GM12878 (cell line): ENCODE data around the gene PLXNA2. TPM values are rescaled to one million over a fixed set of nuclear protein-coding genes. Genes with fewer than 3 reads are reported as not detected.

Experiments used
- ATAC-seq: fragments of 200-7000 bp; cut with Tn5 transposase; 3 replicates; pipeline ENCODE4 v1.9.1; 2020; ENCODE audit warnings: mild to moderate bottlenecking, moderate library complexity
- BruUV-seq: library from RNA; stranded (reverse); fragments of 400-500 nt; replicated peaks from 2 replicates; lab custom pipeline; 2021; lab: Mats Ljungman, UMichigan
- CTCF ChIA-PET: fragments of 300-600 bp; sonication (Branson Sonifier 250); formaldehyde crosslinking; extraction: SDS; loops from one replicate; lab custom pipeline; 2021; ENCODE audit warnings: inconsistent platforms; lab: Yijun Ruan, JAX
- POLR2A ChIA-PET: fragments of 350-600 bp; formaldehyde crosslinking; extraction: SDS; loops from one replicate; lab custom pipeline; 2021; ENCODE audit warnings: inconsistent platforms; lab: Charles Lee
- RAD21 ChIA-PET: fragments of 300-600 bp; sonication (Branson Sonifier 250); formaldehyde crosslinking; loops from one replicate; lab custom pipeline; 2023; ENCODE audit warnings: antibody characterized with exemption; ENCODE audit not compliant: unreplicated experiment; lab: Charles Lee
- SMC1A ChIA-PET: fragments of 300-600 bp; sonication (Branson Sonifier 250); formaldehyde crosslinking; loops from one replicate; lab custom pipeline; 2023; ENCODE audit not compliant: unreplicated experiment, uncharacterized antibody; lab: Charles Lee
- DNase-seq: peaks from one replicate; pipeline ENCODE4 v3.0.0-alpha.2; 2011; ENCODE audit warnings: low read depth, low spot score
- FAIRE-seq: peaks from 3 replicates; lab custom pipeline; 2011; peaks lifted over from hg19 to GRCh38; lab: Jason Lieb, UNC
- H2AFZ ChIP-seq: 2 replicates; pipeline ENCODE4 v1.6.0; 2011; ENCODE audit warnings: low read depth, low read length, control low read depth; ENCODE audit not compliant: control insufficient read depth
- H3K27ac ChIP-seq: 2 replicates; pipeline ENCODE4 v1.5.1; 2011; ENCODE audit warnings: control low read depth; ENCODE audit not compliant: control insufficient read depth, insufficient read depth
- H3K27me3 ChIP-seq, 2 experiments: replicated peaks in 1 of 2; 2 replicates each; pipeline versions ENCODE4 v1.6.0 to v1.6.1; 2011; ENCODE audit warnings: low read length in 1 of 2; ENCODE audit not compliant: control insufficient read depth in 2 of 2, insufficient read depth in 2 of 2
- H3K36me3 ChIP-seq, 2 experiments: 2 replicates each; pipeline ENCODE4 v1.5.1; 2011; ENCODE audit warnings: low read length in 1 of 2; ENCODE audit not compliant: control insufficient read depth in 2 of 2, insufficient read depth in 2 of 2
- H3K4me1 ChIP-seq: 2 replicates; pipeline ENCODE4 v1.6.1; 2011; ENCODE audit warnings: mild to moderate bottlenecking, low read length, moderate library complexity, mixed read lengths; ENCODE audit not compliant: control insufficient read depth, insufficient read depth
- H3K4me2 ChIP-seq: 2 replicates; pipeline ENCODE4 v1.6.0; 2011; ENCODE audit warnings: control low read depth; ENCODE audit not compliant: control insufficient read depth, insufficient read depth
- H3K4me3 ChIP-seq: fragments of 200-600 bp; sonication (generic); 2 replicates; pipeline ENCODE4 v1.5.1; 2016
- H3K79me2 ChIP-seq: 2 replicates; pipeline ENCODE4 v1.6.0; 2011; ENCODE audit warnings: low read length; ENCODE audit not compliant: control insufficient read depth, insufficient read depth
- H3K9ac ChIP-seq: 2 replicates; pipeline ENCODE4 v1.8.0; 2011; ENCODE audit warnings: low read length, control low read depth, mixed read lengths; ENCODE audit not compliant: control insufficient read depth, insufficient read depth
- H3K9me3 ChIP-seq: replicated peaks from 3 replicates; pipeline ENCODE4 v1.5.1; 2011; ENCODE audit warnings: mild to moderate bottlenecking, low read length; ENCODE audit not compliant: control insufficient read depth, insufficient read depth
- H4K20me1 ChIP-seq: 2 replicates; pipeline ENCODE4 v1.6.0; 2011; ENCODE audit not compliant: control insufficient read depth, insufficient read depth
- ASH2L ChIP-seq: fragments of 300-600, 200-600 bp; sonication (generic); IDR thresholded peaks from 2 replicates; pipeline ENCODE4 v1.6.1; 2017; ENCODE audit warnings: low read depth, mild to moderate bottlenecking, borderline replicate concordance
- BMI1 ChIP-seq: fragments of 450-650 bp; IDR thresholded peaks from 2 replicates; pipeline ENCODE4 v1.6.1; 2016; ENCODE audit warnings: mild to moderate bottlenecking, moderate library complexity, borderline replicate concordance
- MYB ChIP-seq: fragments of 150-350 bp; IDR thresholded peaks from 2 replicates; pipeline ENCODE4 v1.6.1; 2014; ENCODE audit warnings: mild to moderate bottlenecking, low read depth, low read length, borderline replicate concordance
- SPI1 ChIP-seq: IDR thresholded peaks from 2 replicates; pipeline ENCODE4 v1.6.1; 2011; ENCODE audit warnings: low read depth, mild to moderate bottlenecking, low read length, moderate library complexity, borderline replicate concordance; ENCODE audit not compliant: insufficient read depth
- WGBS: methylation state at CpG from one replicate; pipeline ENCODE4 v1.1.6; 2016; ENCODE audit warnings: low lambda C conversion rate; ENCODE audit not compliant: insufficient replicate concordance, insufficient coverage; ENCODE audit errors: missing lambda C conversion rate; 5-methylcytosine and 5-hydroxymethylcytosine counted together
- in situ Hi-C: fragments of 300-500 bp; cut with MboI; formaldehyde crosslinking; loops from 9 replicates; pipeline ENCODE4 v1.14.3; 2018; ENCODE audit warnings: mixed read lengths
- intact Hi-C: fragments of 100-400 bp; cut with micrococcal nuclease; formaldehyde crosslinking; loops from one replicate; pipeline ENCODE4 v1.14.2; 2022; ENCODE audit not compliant: unreplicated experiment
- polyA plus RNA-seq, 11 experiments: library from polyadenylated mRNA; depleted of rRNA in 4 of 11; unstranded in 6 of 11; stranded (reverse) in 5 of 11; fragments of >200 nt; fragmentation: Nextera tagmentation in 4 of 11; fragmentation: Illumina TruSeq in 1 of 11; extraction: Ambion mirVana in 4 of 11; extraction: Trizol in 1 of 11; gene quantifications; 1 replicate in 1 of 11; 2 replicates in 10 of 11; pipeline versions ENCODE4 v1.2.1 to v1.2.3, GENCODE V29; 2011 to 2016; ENCODE audit warnings: inconsistent platforms in 2 of 11, missing spikeins in 2 of 11, low read depth in 1 of 11
- total RNA-seq, 4 experiments: library from RNA; depleted of rRNA in 3 of 4; stranded (reverse); fragments of >200 nt in 3 of 4; fragmentation: Illumina TruSeq in 1 of 4; extraction: Trizol in 1 of 4; gene quantifications; 2 replicates each; pipeline versions ENCODE4 v1.2.1 to v1.2.3, GENCODE V29; 2013 to 2021
- TF ChIP-seq, protein P1 (sequence below): fragments of 450-650 bp; IDR thresholded peaks from 2 replicates; pipeline ENCODE4 v1.6.1; 2017; ENCODE audit warnings: mild to moderate bottlenecking, moderate library complexity
- TF ChIP-seq, protein P2 (sequence below): IDR thresholded peaks from 2 replicates; pipeline ENCODE4 v1.6.1; 2012; ENCODE audit warnings: low read depth, low read length, improper control_type of control experiment
- TF ChIP-seq, protein P3 (sequence below): fragments of 450-650 bp; IDR thresholded peaks from 2 replicates; pipeline ENCODE4 v1.6.1; 2017; ENCODE audit warnings: mild to moderate bottlenecking, moderate library complexity
- TF ChIP-seq, protein P4 (sequence below): IDR thresholded peaks from 2 replicates; pipeline ENCODE4 v1.6.1; 2011; ENCODE audit warnings: low read depth, mild to moderate bottlenecking, low read length, moderate library complexity, borderline replicate concordance; ENCODE audit errors: extremely low read depth

The PLXNA2 gene
- total and polyA plus RNA-seq, 10 of the 15 experiments (the other 5 are each of a cell fraction or from before 2014, with no cell fraction given), result under 0.01 to 0.08 (median 0.07) TPM; not detected in 4

DNA sequence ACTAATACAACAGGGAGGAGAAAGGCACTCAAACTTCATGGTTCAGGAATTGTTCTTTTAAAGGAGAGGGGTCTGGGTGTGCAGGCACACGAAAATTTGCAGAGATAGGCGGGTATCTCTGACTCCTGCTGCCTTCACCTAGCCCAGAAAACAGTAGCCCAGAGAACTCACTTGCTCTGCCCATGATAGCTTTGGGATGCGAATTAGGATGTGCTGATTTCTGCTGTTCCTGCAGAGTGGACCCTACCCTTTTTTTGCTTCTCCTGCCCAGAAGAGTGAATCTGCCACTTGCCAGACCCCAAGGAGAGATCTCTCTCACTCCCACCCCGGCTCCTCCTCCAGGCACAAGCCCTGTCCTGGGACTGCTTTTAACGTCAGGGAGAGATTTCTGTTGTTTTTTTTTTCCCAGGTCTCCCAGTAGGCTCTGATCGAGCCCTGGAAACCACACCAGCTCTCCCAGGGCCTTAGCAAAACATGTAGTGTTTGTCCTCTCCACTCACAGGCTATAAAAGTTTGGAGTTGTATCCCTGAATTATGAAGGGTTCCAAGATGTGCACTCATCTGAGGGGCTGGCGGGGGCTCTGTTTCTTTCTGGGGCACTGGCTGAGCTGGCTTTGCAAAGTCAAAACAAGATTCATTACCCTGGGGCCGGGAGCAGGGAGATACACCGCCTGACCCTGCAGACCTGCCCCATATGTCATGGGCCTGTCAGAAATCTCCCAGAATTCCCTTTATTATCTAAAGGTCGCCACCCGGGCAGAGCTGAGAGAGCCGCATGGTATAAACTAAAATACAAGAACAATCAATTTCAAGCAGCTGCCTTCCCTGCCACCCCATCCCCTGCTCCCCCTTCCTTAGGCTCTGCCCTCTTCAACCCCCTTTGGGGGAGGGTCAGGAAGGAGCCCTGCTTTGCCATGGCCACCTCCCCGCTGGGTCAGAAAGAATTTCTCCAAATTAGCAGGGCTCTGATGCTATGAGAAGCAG, 17.9 kb downstream of the PLXNA2 start (continued):
- TF ChIP-seq, protein P1, sequence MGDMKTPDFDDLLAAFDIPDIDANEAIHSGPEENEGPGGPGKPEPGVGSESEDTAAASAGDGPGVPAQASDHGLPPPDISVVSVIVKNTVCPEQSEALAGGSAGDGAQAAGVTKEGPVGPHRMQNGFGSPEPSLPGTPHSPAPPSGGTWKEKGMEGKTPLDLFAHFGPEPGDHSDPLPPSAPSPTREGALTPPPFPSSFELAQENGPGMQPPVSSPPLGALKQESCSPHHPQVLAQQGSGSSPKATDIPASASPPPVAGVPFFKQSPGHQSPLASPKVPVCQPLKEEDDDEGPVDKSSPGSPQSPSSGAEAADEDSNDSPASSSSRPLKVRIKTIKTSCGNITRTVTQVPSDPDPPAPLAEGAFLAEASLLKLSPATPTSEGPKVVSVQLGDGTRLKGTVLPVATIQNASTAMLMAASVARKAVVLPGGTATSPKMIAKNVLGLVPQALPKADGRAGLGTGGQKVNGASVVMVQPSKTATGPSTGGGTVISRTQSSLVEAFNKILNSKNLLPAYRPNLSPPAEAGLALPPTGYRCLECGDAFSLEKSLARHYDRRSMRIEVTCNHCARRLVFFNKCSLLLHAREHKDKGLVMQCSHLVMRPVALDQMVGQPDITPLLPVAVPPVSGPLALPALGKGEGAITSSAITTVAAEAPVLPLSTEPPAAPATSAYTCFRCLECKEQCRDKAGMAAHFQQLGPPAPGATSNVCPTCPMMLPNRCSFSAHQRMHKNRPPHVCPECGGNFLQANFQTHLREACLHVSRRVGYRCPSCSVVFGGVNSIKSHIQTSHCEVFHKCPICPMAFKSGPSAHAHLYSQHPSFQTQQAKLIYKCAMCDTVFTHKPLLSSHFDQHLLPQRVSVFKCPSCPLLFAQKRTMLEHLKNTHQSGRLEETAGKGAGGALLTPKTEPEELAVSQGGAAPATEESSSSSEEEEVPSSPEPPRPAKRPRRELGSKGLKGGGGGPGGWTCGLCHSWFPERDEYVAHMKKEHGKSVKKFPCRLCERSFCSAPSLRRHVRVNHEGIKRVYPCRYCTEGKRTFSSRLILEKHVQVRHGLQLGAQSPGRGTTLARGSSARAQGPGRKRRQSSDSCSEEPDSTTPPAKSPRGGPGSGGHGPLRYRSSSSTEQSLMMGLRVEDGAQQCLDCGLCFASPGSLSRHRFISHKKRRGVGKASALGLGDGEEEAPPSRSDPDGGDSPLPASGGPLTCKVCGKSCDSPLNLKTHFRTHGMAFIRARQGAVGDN, result no peak
- no peak for TF ChIP-seq SPI1

DNA sequence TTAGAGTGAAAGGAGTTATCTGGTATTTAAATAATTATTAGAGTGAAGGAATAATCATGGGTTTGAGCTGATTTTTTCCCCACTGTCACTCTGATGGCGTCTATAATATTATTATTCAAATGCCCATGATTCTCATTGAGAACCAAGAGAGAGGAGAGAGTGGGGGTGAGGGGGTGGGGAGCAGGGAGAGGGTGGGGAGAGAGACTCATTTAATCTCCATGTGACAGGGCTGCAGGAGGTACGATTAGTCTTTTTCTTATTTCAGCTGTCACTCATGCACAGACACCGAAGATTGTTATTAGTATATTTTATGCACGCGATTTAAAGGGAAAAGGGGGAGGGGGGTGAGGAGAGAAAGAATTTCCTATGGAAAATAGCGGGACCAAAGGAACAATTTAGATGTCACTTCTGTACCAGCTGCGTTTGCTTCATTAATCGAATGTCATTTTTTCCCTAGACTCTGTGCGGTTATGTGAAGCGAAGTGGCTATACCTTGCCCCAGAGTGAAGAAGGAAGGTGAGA, 19.9 kb downstream of the PLXNA2 start:
- ATAC-seq (no peak), FAIRE-seq (no peak)
- ChIA-PET SMC1A (interaction anchor here (1.0 kb wide), 1 partner anchor 17 kb away, joined by 3 read pairs; no protein-coding TSS in a partner anchor), CTCF (interaction anchor here (2.2 kb wide), 1 partner anchor 21 kb away, joined by 6 read pairs; no protein-coding TSS in a partner anchor), RAD21 (no interaction called here), POLR2A (no interaction called here)
- in situ Hi-C loops (no loop called here), intact Hi-C loops (no loop called here)
- Histone ChIP-seq H2AFZ (no peak overlapping the region), H3K27me3 (peaks cover 3 to 20% of the 10 kb centered on the region in 2 experiments), H3K79me2 (no peaks in the 10 kb centered on the region), H3K36me3 (no peaks in the 10 kb centered on the region), H3K4me1 (no peaks in the 10 kb centered on the region), H3K4me2 (no peak overlapping the region)
- WGBS, result 51% methylated on average over 10 of the region's 10 CpGs
- no TSS peak for BruUV-seq
- TF ChIP-seq BMI1, result no peak
- TF ChIP-seq, protein P2, sequence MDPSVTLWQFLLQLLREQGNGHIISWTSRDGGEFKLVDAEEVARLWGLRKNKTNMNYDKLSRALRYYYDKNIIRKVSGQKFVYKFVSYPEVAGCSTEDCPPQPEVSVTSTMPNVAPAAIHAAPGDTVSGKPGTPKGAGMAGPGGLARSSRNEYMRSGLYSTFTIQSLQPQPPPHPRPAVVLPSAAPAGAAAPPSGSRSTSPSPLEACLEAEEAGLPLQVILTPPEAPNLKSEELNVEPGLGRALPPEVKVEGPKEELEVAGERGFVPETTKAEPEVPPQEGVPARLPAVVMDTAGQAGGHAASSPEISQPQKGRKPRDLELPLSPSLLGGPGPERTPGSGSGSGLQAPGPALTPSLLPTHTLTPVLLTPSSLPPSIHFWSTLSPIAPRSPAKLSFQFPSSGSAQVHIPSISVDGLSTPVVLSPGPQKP, result no peak
- TF ChIP-seq, protein P3, sequence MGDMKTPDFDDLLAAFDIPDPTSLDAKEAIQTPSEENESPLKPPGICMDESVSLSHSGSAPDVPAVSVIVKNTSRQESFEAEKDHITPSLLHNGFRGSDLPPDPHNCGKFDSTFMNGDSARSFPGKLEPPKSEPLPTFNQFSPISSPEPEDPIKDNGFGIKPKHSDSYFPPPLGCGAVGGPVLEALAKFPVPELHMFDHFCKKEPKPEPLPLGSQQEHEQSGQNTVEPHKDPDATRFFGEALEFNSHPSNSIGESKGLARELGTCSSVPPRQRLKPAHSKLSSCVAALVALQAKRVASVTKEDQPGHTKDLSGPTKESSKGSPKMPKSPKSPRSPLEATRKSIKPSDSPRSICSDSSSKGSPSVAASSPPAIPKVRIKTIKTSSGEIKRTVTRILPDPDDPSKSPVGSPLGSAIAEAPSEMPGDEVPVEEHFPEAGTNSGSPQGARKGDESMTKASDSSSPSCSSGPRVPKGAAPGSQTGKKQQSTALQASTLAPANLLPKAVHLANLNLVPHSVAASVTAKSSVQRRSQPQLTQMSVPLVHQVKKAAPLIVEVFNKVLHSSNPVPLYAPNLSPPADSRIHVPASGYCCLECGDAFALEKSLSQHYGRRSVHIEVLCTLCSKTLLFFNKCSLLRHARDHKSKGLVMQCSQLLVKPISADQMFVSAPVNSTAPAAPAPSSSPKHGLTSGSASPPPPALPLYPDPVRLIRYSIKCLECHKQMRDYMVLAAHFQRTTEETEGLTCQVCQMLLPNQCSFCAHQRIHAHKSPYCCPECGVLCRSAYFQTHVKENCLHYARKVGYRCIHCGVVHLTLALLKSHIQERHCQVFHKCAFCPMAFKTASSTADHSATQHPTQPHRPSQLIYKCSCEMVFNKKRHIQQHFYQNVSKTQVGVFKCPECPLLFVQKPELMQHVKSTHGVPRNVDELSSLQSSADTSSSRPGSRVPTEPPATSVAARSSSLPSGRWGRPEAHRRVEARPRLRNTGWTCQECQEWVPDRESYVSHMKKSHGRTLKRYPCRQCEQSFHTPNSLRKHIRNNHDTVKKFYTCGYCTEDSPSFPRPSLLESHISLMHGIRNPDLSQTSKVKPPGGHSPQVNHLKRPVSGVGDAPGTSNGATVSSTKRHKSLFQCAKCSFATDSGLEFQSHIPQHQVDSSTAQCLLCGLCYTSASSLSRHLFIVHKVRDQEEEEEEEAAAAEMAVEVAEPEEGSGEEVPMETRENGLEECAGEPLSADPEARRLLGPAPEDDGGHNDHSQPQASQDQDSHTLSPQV, result no peak
- TF ChIP-seq, protein P4, sequence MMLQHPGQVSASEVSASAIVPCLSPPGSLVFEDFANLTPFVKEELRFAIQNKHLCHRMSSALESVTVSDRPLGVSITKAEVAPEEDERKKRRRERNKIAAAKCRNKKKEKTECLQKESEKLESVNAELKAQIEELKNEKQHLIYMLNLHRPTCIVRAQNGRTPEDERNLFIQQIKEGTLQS, result no peak
- TF ChIP-seq MYB, result no peak
- no peak for TF ChIP-seq ASH2L
- TF ChIP-seq, all 136 proteins: peak for 0
- H3K4me3 ChIP-seq, result no peak overlapping the region
- no peaks in the 10 kb centered on the region for H4K20me1 ChIP-seq
- H3K9me3 ChIP-seq, result no peaks in the 10 kb centered on the region
- no peak overlapping the region for H3K27ac ChIP-seq
- H3K9ac ChIP-seq, result no peak overlapping the region
- no peak for DNase-seq
